Epithelial cell of esophagus (primary cell): ENCODE data around the gene JAZF1.
"Not testable (repeated sequence)": the region's sequence is repeated elsewhere in the genome, so short reads cannot be mapped to it uniquely, and the experiment has no call there.

Source experiments
- DNase-seq: peaks from one replicate; pipeline ENCODE4 v3.0.0; 2010; ENCODE audit warnings: low read depth
- H3K4me3 ChIP-seq: 2 replicates; pipeline ENCODE4 v1.5.1; 2011; ENCODE audit warnings: mild to moderate bottlenecking, low read length, control low read depth
- CTCF ChIP-seq: IDR thresholded peaks from 2 replicates; pipeline ENCODE4 v1.5.1; 2011; ENCODE audit warnings: low read depth, mild to moderate bottlenecking, low read length, control low read depth, inconsistent platforms; ENCODE audit not compliant: insufficient read depth; ENCODE audit errors: missing control alignments

Gene JAZF1

GRCh38 chr7:27866828-27867672 is 313.5 kb downstream of the JAZF1 start:
- H3K4me3 ChIP-seq, result no peak overlapping the region
- TF ChIP-seq CTCF, result no peak
- DNase-seq, result no peak

GRCh38 chr7:27866256-27866655 is 314.3 kb downstream of the JAZF1 start:
- no peak overlapping the region for H3K4me3 ChIP-seq
- no peak for TF ChIP-seq CTCF
- DNase-seq, result no peak

GRCh38 chr7:27863880-27864279 is 316.7 kb downstream of the JAZF1 start:
- TF ChIP-seq CTCF, result no peak
- no peak overlapping the region for H3K4me3 ChIP-seq
- no peak for DNase-seq

GRCh38 chr7:27861747-27862146 is 318.8 kb downstream of the JAZF1 start:
- no peak overlapping the region for H3K4me3 ChIP-seq
- no peak for DNase-seq
- no peak for TF ChIP-seq CTCF

- TF ChIP-seq CTCF, result no peak
- no peak for DNase-seq
- no peak overlapping the region for H3K4me3 ChIP-seq
Observed at GRCh38 chr7:27860800-27861199, 319.8 kb downstream of the JAZF1 start.

- not testable (repeated sequence) for DNase-seq, H3K4me3 ChIP-seq
Observed at GRCh38 chr7:27856703-27857485, 323.7 kb downstream of the JAZF1 start.

- DNase-seq, result no peak
- no peak overlapping the region for H3K4me3 ChIP-seq
- TF ChIP-seq CTCF, result no peak
Observed at GRCh38 chr7:27850531-27850930, 330.1 kb downstream of the JAZF1 start.
